BE2C (cell line): ENCODE data around the gene APBB2. TPM values are rescaled to one million over a fixed set of nuclear protein-coding genes. Genes with fewer than 3 reads are reported as not detected.

ENCODE experiments used
- DNase-seq: peaks from one replicate; pipeline ENCODE4 v3.0.0-alpha.2; 2020
- H3K27me3 ChIP-seq: fragments of 250-450 bp; sonication (Bioruptor Pico); 2 replicates; pipeline ENCODE4 v1.5.1; 2020; ENCODE audit warnings: mild to moderate bottlenecking
- H3K36me3 ChIP-seq: fragments of 250-450 bp; sonication (Bioruptor Pico); 2 replicates; pipeline ENCODE4 v1.5.1; 2020; ENCODE audit warnings: mild to moderate bottlenecking
- H3K4me1 ChIP-seq: fragments of 250-450 bp; sonication (Bioruptor Pico); 2 replicates; pipeline ENCODE4 v1.5.1; 2020
- H3K4me3 ChIP-seq: 2 replicates; pipeline ENCODE4 v1.5.1; 2011; ENCODE audit warnings: low read depth, low read length
- H3K9me3 ChIP-seq: fragments of 250-450 bp; sonication (Bioruptor Pico); 2 replicates; pipeline ENCODE4 v1.5.1; 2020
- CTCF ChIP-seq: IDR thresholded peaks from 2 replicates; pipeline ENCODE4 v1.5.1; 2012; ENCODE audit warnings: mild to moderate bottlenecking, low read depth, low read length
- polyA plus RNA-seq: library from polyadenylated mRNA; unstranded; fragments of >200 nt; gene quantifications from one replicate; pipeline ENCODE4 v1.2.1, GENCODE V29; 2012; ENCODE audit warnings: low read depth, missing spikeins; ENCODE audit not compliant: insufficient read length, insufficient read depth

Gene APBB2
- 12.2 TPM for polyA plus RNA-seq

GRCh38 chr4:41214136-41214824, at the start of gene APBB2:
APBB2 (minus strand) TSS chr4:41214542; CDS start chr4:41033254, 181,288 bp downstream.
- H3K27me3 ChIP-seq = no peaks in the 10 kb centered on the region
- no peaks in the 10 kb centered on the region for H3K9me3 ChIP-seq
- peak; percentile 71 for TF ChIP-seq CTCF
- peak; percentile 97 for DNase-seq
- peak within 1 kb of the TSS; percentile 84 for H3K4me3 ChIP-seq
- no peaks in the 10 kb centered on the region for H3K36me3 ChIP-seq
- peaks cover 11% of the 10 kb centered on the region for H3K4me1 ChIP-seq

GRCh38 chr4:41262198-41262597, 47.9 kb upstream of the APBB2 start:
- no peaks in the 10 kb centered on the region for H3K27me3 ChIP-seq
- 0 out of 2 replicates have a peak, but pooled peaks cover 2% of the 10 kb centered on the region for H3K4me1 ChIP-seq
- peaks cover 95% of the 10 kb centered on the region for H3K36me3 ChIP-seq
- no peak for DNase-seq
- no peak overlapping the region for H3K4me3 ChIP-seq
- H3K9me3 ChIP-seq = no peaks in the 10 kb centered on the region
- no peak for TF ChIP-seq CTCF

- H3K36me3 ChIP-seq = peaks cover 82% of the 10 kb centered on the region
- H3K4me3 ChIP-seq = no peak overlapping the region
- no peak for TF ChIP-seq CTCF
- H3K4me1 ChIP-seq = 0 out of 2 replicates have a peak, but pooled peaks cover 2% of the 10 kb centered on the region
- H3K9me3 ChIP-seq = no peaks in the 10 kb centered on the region
- no peaks in the 10 kb centered on the region for H3K27me3 ChIP-seq
- DNase-seq = no peak
Measured at GRCh38 chr4:41260116-41260733, 45.9 kb upstream of the APBB2 start.

- no peaks in the 10 kb centered on the region for H3K27me3 ChIP-seq
- peak; percentile 61 for DNase-seq
- peak overlapping the region; percentile 88 for H3K4me3 ChIP-seq
- H3K4me1 ChIP-seq = 0 out of 2 replicates have a peak, but pooled peaks cover 2% of the 10 kb centered on the region
- H3K9me3 ChIP-seq = no peaks in the 10 kb centered on the region
- TF ChIP-seq CTCF = peak; percentile 66
- peaks cover 68% of the 10 kb centered on the region for H3K36me3 ChIP-seq
Measured at GRCh38 chr4:41258783-41259182, 44.4 kb upstream of the APBB2 start.

- Histone ChIP-seq H3K36me3 (peaks cover 59% of the 10 kb centered on the region), H3K9me3 (no peaks in the 10 kb centered on the region), H3K4me3 (peak overlapping the region; percentile 88), H3K27me3 (no peaks in the 10 kb centered on the region), H3K4me1 (0 out of 2 replicates have a peak, but pooled peaks cover 2% of the 10 kb centered on the region)
- TF ChIP-seq CTCF = no peak
- DNase-seq = no peak
Measured at GRCh38 chr4:41257906-41258305, 43.6 kb upstream of the APBB2 start.

GRCh38 chr4:41257257-41257901, 43.0 kb upstream of the APBB2 start:
- H3K27me3 ChIP-seq = no peaks in the 10 kb centered on the region
- H3K4me3 ChIP-seq = peak overlapping the region; percentile 88
- DNase-seq = peak; percentile 81

More at GRCh38 chr4:41257257-41257901, 43.0 kb upstream of the APBB2 start:
- Histone ChIP-seq H3K36me3 (peaks cover 54% of the 10 kb centered on the region), H3K9me3 (no peaks in the 10 kb centered on the region), H3K4me1 (0 out of 2 replicates have a peak, but pooled peaks cover 2% of the 10 kb centered on the region)
- TF ChIP-seq CTCF = no peak
